Activated CD4-positive, alpha-beta T cell treated with anti-CD3 and anti-CD28 coated beads for 48 hours (primary cell): Measurements from ENCODE around the gene EEF2K.
"Not testable (repeated sequence)": the region's sequence is repeated elsewhere in the genome, so short reads cannot be mapped to it uniquely, and the experiment has no call there.

Source experiments
- DNase-seq: peaks from one replicate; pipeline ENCODE4 v3.0.0-alpha.2; 2020

Gene EEF2K

DNA sequence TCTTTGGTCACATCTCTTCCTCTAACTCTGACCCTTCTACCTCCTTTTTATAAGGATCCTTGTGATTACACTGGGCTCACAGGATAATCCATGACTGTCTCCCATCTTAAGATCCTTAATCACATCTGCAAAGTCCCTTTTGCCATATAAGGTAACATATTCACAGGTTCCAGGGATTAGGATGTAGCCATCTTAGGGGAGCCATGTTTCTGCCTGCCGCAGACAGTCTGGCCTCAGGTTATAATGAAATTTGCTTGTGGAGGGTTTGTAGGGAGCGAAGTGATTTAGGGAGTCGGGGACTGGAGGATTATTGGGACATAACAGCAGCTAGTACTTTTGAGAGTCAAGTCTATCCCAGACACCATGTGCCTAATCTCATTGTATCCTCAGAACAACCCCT, 7.7 kb downstream of the EEF2K start:
- DNase-seq: no peak

DNA sequence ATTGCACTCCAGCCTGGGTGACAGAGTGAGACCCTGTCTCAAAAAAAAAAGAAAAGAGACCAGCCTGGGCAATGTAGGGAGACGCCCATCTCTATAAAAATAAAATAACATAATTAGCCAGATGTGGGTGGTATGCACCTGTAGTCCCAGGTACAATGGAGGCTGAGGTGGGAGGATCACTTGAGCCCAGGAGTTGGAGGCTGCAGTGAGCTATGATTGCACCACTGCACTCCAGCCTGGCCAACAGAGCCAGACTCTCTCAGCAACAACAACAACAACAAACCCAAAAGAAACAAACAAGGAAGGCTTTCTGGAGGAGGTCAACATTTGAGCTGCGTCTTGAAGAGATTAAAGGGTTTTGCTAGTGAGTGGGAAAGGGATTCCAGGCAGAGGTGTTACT, 8.3 kb downstream of the EEF2K start:
- DNase-seq: no peak

DNA sequence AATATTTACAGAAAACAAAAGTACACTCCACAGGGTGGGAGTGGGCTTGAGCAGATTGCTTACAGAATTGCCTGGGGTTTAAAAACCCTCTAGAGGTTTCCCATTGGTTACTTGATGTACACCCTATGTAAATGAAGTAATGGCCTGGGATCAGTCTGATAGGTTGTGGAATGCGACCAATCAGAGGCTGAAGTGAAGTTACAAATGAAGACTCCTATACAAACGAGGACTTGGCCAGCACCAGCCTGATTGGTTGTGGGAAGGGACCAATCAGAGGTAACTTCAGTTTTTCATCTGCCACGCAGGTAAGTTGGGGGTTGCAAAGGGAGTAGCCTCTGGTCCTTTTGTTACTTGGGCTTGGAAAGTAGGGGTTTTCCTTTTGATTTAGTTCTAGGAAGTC, 8.8 kb downstream of the EEF2K start:
- no peak for DNase-seq

DNA sequence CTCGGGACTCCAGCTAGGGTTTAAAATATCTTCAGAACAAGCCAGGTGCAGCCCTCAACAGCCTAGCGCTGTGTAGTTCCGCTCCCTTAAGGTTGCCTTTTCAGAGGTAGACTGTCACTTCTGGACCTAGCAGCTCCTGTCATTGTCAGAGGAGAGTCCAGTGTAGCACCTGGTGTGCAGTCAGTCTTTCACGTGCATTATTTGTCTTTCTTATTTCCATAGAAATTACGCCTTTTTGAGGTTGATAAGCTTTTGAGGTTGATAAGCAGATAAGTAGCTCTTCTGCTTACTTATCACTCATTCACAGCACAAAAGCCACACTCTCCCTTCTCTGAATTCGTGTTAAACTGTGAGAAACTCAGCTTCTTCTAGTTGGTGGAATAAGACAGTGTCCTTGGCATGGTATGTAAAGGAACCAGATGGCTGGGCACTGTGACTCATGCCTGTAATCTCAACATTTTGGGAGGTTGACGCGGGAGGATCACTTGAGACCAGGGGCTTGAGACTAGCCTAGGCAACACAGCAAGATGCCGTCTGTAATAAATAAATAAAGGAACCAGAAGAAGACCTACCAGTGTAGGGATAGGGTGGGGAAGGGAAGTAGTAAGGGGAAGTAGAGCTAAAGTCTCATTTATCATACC, 10.2 kb downstream of the EEF2K start:
- no peak for DNase-seq

DNA sequence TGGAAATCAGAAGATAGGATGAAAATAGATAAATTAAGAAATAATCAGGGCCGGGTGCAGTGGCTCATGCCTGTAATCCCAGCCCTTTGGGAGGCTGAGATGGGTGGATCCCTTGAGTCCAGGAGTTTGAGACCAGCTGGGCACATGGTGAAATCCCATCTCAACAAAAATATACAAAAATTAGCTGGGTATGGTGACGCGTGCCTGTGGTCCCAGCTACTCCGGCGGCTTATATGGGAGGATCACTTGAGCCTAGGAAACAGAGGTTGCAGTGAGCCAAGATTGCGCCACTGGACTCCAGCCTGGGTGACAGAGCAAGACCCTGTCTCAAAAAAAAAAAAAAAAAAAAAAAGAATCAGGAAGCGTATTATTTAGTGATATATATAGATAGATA, 10.8 kb downstream of the EEF2K start:
- DNase-seq: not testable (repeated sequence)

DNA sequence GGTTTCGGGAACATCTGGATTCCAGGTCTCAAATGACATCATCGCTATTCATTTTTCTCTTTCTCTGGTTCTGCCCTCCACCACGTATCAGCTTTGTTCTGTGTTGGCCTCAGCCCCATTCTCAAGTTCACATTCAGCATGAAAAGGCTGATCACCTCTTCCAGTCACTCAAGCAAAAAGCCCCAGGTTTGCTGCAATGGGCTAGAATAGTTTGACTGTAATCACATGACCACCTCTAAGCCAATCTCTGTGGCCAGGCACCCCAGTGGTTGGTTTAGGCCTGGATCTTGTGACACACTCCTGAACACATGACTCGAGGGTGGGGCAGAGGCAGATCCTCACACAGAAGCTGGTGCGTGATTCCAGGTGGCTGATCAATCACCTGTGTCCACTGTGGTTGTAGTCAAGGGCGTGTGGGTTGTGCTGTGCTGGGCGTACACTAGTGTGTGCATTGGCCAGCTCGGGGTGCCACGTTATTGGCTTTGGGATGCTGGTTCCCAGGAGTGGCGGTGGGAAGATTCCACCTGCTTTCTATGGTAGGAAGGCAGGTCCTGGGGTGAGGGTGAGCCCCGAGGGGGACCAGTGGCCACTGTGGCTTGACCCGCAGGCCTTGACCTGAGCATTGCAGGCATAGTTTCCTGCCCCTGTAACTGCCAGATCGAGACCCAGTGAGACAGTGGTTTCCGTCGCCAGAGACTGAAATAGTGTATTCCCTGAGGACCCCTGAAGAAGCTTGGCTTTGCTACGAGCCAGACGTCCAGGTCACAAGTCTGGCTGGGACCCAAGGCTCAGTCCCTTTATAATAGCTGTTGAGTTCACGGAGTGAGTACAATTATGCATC, 12.0 kb downstream of the EEF2K start:
- DNase-seq: peak; percentile 54

DNA sequence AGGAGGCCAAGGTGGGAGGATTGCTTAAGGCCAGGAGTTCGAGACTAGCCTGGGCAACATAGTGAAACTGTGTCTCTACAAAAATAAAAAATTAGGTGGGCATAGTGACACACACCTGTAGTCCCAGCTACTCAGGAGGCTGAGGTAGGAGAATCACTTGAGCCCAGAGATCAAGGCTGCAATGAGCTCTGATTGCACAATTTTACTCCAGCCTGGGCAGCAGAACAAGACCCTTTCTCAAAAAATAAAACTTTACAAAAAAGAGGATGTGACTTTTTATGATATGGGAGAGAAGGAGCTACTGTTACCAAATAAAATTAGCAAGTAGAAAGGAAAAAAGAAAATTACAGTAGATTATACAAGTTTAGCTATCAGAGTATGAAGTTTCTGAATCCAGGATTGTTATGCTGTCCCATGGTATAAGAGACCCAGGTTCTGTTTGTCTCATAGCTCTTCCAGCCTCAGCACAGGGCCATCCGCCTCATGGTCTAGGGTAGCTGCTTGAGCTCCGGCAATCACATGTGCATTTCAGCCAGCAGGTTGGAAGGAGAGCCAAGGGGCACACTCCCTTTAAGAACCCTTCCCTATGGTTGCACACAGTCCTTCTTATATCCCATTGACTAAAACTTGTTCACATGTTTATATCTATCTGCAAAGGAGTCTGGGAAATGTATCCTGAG, 13.5 kb downstream of the EEF2K start:
- no peak for DNase-seq

DNA sequence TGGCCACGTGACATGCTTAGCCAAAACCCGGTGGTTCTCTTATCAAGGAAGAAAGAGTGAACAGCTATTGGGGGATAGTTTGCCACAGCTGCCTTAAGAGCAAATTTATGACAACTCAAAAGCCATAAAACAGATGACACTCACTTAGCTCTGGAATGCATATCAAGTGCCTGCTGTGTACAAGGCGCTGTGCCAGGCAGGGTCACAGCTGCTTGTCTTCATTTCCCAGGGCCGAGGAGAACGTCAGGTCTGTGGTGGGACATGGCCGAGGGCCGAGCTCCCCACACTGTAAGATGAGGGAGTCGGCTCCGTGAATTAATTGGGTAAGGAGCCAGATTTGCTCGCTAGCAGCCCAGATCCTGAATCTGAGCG, 14.0 kb downstream of the EEF2K start:
- no peak for DNase-seq

DNA sequence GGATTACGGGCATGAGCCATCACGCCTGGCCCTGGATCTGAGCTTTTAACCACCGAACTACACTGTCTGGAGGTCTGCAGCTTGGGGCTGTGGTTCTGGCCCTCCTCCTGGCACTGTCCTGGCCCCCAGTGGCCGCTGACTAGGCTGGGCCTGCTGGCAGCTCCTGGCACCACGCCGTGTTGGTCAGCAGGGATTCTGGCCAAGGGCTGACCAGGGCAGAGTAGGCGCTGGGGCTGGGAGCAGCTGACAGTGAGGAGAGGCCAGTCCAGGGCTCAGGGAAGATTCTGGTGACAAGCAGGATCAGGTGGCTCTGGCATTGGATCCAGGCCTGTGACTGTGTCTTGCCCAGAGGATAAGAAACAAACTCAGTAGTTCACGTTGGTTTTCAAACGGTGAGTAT, 14.6 kb downstream of the EEF2K start:
- no peak for DNase-seq

DNA sequence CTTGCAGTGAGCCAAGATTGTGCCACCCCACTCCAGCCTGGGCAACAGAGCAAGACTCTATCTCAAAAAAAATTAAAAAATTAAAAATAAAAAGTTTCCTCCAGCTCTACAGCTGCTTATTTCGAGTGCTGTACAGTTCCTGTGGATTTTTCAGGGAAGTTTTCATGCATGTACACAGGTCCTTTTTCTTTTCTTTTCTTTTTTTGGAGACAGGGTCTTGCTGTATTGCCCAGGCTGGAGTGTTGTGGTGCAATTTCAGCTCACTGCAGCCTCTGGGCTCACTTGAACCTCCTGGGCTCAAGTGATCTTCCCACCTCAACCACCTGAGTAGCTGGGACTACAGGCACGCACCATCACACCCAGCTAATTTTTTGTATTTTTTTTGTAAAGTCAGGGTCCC, 15.9 kb downstream of the EEF2K start:
- no peak for DNase-seq

DNA sequence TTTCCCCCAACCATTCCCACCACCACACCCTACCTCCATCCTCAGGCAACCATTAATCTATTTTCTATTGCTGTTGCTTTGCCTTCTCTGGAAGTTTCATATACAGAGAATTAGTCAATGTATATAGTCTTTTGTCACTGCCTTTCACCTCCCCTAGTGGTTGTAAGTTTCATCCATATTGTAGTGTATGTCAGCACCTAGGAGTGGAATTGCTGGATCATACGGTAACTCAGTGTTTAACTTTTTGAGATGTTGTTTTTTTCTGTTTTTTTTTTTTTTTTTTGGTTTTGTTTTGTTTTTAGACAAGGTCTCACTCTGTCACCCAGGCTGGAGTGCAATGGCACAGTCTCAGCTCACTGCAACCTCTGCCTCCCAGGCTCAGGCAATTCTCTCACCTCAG, 16.9 kb downstream of the EEF2K start:
- no peak for DNase-seq

DNA sequence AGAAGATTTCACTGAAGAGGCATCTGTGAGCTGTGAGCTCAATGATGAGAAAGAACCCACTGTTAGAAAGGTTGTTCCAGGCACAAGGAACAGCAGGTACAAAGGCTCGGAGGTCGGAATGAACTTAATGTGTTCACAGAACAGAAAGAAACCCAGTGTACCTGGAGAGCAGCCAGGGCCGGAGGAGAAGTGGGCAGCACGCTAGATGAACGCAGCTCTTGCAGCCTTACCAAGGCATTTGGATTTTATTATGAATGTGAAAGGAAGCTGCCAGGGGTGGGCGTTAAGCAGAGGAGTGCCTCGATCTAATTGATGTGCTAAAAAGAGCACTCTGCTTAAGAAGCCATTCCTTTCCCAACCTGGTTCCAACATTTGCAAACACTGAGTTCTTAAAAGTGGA, 19.0 kb downstream of the EEF2K start:
- DNase-seq: no peak

DNA sequence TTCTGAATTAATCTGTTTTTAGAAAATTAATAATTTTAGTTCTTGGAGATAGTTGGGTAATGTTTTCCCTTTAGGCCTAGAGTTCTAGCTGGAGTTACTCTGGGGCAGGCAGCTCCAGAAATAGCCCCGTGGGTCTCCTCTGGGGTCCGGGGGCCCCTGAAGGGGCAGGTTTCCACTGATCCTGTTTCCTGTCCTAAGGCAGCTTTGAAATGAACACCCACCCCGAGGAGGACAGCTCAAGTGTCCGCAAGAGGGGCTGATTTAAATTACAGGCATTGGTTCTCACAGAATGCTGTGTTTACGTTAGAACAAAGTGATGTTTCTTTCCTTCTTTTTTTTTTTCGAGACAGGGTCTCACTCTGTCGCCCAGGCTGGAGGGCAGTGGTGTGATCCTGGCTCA, 23.8 kb downstream of the EEF2K start:
- DNase-seq: no peak

DNA sequence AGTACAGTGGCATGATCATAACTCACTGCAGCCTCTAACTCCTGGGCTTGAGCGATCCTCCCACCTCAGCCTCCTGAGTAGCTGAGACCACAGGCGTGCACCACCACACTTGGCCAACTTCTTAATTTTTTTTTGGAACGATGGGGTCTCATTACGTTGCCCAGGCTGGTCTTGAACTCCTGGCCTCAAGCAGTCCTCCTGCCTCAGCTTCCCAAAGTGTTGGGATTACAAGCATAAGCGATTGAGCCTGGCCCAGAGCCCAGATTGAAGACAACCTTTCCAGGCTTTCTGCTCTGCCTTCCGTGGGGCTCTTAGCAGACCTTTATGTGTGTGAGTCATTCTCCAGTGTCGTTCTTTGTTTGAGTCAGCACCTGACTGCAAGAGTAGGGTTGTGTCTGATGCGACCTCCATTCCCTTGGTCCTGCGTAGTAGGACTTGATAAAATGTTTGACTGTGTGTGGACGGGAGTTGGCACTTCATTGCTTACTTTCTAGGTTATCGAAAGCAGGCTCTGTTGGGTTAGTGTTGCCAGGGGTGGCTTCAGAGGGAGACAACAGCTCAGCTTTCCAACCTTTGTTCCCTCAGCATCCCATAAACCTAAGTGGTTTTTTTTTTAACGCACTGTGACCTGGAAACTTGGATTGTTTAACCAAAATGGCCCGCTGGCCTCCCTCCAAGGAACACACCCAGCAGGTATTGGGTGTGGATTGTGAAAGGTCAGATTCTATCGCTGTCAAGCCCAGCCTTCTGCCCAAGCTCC, 26.4 kb downstream of the EEF2K start:
- peak; percentile 55 for DNase-seq

DNA sequence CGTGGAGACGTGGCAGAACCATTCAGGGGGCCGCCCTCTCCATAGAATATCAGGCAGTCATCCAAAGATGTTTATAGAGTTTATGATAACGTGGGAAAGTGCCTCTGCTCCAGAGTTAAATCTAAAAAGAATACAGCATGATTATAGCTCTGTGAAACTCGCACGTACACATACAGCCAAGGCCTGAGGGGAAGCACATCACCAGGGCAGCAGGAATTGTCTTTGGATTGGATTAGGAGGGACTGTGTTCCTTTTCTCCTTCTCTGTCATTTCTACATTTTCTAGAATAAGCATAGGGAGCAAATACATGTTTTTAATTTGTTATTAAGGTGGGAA, 26.9 kb downstream of the EEF2K start:
- no peak for DNase-seq

DNA sequence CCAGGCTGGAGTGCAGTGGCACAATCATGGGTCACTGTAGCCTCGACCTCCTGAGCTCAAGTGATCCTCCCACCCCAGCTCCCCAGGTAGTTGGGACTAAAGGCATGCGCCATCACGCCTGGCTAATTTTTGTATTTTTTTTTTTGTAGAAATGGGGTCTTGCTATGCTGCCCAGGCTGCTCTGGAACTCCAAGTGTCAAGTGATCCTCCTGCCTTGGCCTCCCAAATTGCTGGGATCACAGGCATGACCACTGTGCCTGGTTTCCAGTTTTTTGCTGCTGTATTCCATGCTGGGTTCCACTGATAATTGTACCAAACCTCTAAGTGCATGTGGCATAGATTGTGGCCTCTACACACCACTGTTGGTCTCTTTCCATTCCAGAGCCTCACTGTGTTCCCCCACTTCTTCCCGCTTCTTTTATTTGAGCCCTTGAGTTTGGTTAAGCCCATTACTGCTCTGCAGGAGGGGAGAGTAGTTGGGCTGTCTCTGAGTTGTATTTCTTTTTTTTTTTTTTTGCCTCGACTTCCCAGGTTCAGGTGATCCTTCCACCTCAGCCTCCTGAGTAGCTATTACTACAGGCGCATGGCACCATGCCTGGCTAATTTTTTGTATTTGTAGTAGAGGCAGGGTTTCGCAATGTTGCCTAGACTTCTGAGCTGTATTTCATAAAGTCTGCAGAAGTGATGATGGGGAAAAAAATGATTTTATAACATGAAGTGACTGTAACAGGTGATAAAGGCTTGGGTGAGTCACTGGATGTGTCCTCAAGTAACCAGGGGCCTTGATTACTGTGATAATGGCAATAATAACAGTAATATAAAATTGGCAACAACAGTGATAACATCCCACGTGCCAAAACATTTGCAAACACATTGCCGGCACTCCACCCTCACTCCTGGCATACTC, 30.0 kb downstream of the EEF2K start:
- no peak for DNase-seq

DNA sequence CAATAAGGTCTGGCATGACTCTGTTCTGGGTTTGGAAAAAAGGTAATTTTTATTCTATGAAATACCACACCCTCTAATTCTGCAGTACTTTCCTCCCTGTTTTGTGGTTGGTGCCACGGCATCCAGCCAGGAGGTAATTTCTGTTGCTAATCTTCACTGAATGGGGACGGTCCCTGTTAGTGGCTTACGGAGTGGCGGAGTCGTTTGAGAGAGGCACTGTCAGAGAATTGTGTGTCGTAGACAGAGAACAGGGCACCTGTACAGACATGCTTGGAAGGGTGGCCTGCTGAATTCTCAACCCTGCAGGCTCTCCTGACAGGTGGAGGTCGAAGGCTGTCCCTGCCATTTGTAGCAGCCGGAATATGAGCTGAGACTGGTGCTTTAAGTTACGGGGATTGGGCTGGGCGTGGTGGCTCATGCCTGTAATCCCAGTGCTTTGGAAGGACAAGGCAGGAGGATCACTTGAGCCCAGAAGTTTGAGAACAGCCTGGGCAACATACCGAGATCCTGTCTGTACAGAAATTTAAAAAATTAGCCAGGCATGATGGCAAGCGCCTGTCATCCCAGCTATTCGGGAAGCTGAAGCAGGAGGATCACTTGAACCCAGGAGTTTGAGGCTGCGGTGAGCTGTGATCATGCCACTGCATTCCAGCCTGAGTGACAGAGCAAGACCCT, 33.2 kb downstream of the EEF2K start:
- DNase-seq: peak; percentile 11

DNA sequence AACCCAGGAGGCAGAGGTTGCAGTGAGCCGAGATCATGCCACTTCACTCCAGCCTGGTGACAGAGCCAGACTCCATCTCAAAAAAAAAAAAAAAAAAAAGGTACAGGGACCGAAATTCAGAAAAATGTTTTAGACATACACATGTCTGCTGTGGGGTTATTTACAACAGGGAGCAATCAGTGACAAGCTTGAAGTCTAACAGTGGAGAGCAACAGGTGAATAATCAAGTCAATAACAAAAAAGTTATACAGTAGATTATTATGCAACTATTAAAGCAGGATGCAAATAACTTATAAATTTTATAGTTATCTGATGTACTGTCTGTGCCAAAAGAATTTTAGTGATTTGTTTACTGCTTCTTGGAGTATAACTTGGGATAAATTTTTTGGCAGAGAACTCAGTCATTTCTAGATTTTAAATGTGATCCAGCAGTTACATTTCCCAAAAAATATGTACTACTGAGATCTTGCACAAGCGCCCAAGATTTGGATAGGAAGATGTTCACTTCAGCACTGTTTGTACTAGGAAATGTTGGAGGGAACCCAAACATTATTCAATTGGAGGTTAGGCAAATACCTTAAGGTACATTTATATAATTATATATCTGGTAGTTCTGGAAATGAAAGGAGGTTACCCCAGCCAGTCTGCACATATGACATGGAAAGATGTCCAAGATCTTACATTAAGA, 34.1 kb downstream of the EEF2K start:
- no peak for DNase-seq

DNA sequence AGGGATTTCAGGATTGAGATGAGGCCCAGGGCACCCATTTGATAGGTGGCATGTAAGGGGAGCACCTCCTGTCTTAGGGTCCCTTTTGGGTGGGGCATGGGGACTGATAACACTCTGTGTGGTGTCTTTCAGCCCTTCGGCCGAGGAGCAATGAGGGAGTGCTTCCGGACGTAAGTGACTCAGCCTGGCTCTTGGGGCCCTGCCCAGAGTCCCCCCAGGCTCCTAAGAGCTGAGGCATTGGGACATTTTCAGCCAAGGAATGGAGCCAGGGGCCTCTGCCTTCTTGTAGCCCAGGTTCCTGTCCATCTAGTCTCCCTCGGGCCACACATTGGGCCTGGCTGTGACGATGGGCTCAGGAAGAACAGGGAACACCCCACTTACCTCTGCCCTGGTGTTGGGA, 44.4 kb downstream of the EEF2K start:
- DNase-seq: no peak

DNA sequence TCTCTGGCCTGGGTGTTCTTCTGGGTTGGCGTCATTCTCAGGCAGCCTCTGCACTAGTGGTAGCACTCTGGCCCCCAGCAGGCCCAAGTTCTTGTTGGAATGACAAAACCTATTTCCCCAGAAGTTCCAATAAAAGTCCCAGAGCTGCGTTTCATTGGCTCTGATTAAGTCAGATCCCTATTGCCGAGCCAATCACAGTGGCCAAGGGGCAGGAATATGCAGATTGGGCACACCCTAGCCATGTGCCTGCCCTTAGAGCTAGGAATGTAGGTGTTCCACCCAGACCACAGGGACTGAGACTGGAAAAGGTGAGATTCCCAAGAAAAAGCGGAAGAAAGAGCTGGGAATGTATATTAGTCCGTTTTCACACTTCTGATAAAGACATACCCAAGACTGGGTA, 46.2 kb downstream of the EEF2K start:
- DNase-seq: no peak

DNA sequence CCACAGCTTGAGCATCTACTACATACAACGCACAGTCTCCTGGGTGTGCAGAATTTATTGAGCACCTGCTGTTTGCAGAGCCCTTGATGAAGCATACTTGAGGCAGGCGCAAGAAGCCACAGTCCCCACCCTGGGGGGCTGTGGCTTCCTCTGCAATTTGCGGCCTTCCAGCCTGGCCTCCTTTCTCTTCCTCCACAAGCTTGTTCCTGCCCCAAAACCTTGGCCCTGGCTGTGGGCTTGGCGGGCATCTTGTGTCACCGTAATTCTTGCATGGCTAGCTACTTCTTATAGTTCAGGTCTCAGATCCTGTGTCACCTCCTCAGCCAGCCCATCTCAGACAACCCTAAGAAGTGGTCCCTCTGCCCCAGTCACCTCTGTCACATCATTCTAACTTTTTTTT, 47.2 kb downstream of the EEF2K start:
- DNase-seq: no peak
